H1 (cell line): Measurements from ENCODE around the gene ASB3. TPM values are rescaled to one million over a fixed set of nuclear protein-coding genes. Genes with fewer than 3 reads are reported as not detected.

ENCODE experiments used
- CTCF ChIA-PET: fragments of 300-600 bp; sonication (Branson Sonifier 250); formaldehyde crosslinking; loops from one replicate; lab custom pipeline; 2021; ENCODE audit not compliant: partially characterized antibody; lab: Charles Lee
- POLR2A ChIA-PET: fragments of 300-600 bp; sonication (Branson Sonifier 250); formaldehyde crosslinking; loops from one replicate; lab custom pipeline; 2021; ENCODE audit warnings: inconsistent platforms; ENCODE audit not compliant: partially characterized antibody; lab: Charles Lee
- DNase-seq, 2 experiments: peaks; one replicate each; pipeline versions ENCODE4 v3.0.0 to v3.0.0-alpha.2; 2010 to 2022; ENCODE audit warnings: low spot score in 2 of 2, low read depth in 1 of 2, mixed read lengths in 1 of 2
- FAIRE-seq: peaks from 2 replicates; lab custom pipeline; 2011; peaks lifted over from hg19 to GRCh38; lab: Jason Lieb, UNC
- H2AFZ ChIP-seq: 2 replicates; pipeline ENCODE4 v1.8.1; 2012; ENCODE audit warnings: low read length, inconsistent platforms
- H2AK5ac ChIP-seq: 2 replicates; pipeline ENCODE4 v1.6.1; 2013; ENCODE audit warnings: low read depth, low read length
- H2BK120ac ChIP-seq: replicated peaks from 2 replicates; pipeline ENCODE3; 2013; ENCODE audit warnings: low read depth, low read length, inconsistent platforms
- H2BK12ac ChIP-seq: 2 replicates; pipeline ENCODE4 v1.6.1; 2013; ENCODE audit warnings: low read depth, low read length
- H2BK15ac ChIP-seq: 2 replicates; pipeline ENCODE4 v1.6.1; 2013; ENCODE audit warnings: low read length
- H2BK20ac ChIP-seq: 2 replicates; pipeline ENCODE4 v1.6.1; 2013; ENCODE audit warnings: low read length
- H2BK5ac ChIP-seq: 2 replicates; pipeline ENCODE4 v1.6.1; 2013; ENCODE audit warnings: low read depth, low read length
- H3K14ac ChIP-seq: 2 replicates; pipeline ENCODE4 v1.6.1; 2013; ENCODE audit warnings: inconsistent platforms; ENCODE audit not compliant: insufficient read length
- H3K18ac ChIP-seq: 2 replicates; pipeline ENCODE4 v1.6.1; 2013; ENCODE audit warnings: low read length; ENCODE audit errors: extremely low read depth
- H3K23ac ChIP-seq: 2 replicates; pipeline ENCODE4 v1.6.1; 2013; ENCODE audit warnings: inconsistent platforms; ENCODE audit not compliant: insufficient read length
- H3K23me2 ChIP-seq: 2 replicates; pipeline ENCODE4 v1.6.1; 2013; ENCODE audit warnings: low read depth, low read length
- H3K27ac ChIP-seq: 2 replicates; pipeline ENCODE4 v1.6.1; 2011; ENCODE audit warnings: low read depth, low read length, inconsistent platforms
- H3K27me3 ChIP-seq, 4 experiments: replicated peaks in 1 of 4; 1 replicate in 1 of 4; 2 replicates in 3 of 4; pipeline versions ENCODE4 v1.6.1 to v1.8.1; 2011 to 2013; ENCODE audit warnings: low read length in 3 of 4, mild to moderate bottlenecking in 3 of 4, inconsistent platforms in 2 of 4, mixed read lengths in 2 of 4, moderate library complexity in 1 of 4; ENCODE audit not compliant: control insufficient read depth in 3 of 4, insufficient read depth in 3 of 4; ENCODE audit errors: extremely low read depth in 1 of 4
- H3K36me3 ChIP-seq, 4 experiments: 2 replicates each; pipeline versions ENCODE4 v1.6.1 to v1.8.1; 2011 to 2013; ENCODE audit warnings: mild to moderate bottlenecking in 4 of 4, low read length in 3 of 4, moderate library complexity in 2 of 4, control low read depth in 1 of 4, inconsistent platforms in 1 of 4; ENCODE audit not compliant: insufficient read depth in 4 of 4, control insufficient read depth in 2 of 4
- H3K4ac ChIP-seq: replicated peaks from 2 replicates; pipeline ENCODE3; 2013; ENCODE audit warnings: low read length, low read depth, mixed read lengths, inconsistent platforms; ENCODE audit not compliant: insufficient read length
- H3K4me1 ChIP-seq, 4 experiments: replicated peaks in 1 of 4; 1 replicate in 1 of 4; 2 replicates in 3 of 4; pipeline versions ENCODE4 v1.6.1 to v1.8.1; 2011 to 2013; ENCODE audit warnings: low read length in 3 of 4, inconsistent platforms in 2 of 4, mixed read lengths in 1 of 4; ENCODE audit not compliant: insufficient read depth in 4 of 4, control insufficient read depth in 3 of 4
- H3K4me2 ChIP-seq, 2 experiments: 2 replicates each; pipeline versions ENCODE4 v1.6.1 to v1.8.1; 2011 to 2013; ENCODE audit warnings: low read depth in 2 of 2, low read length in 2 of 2, control low read depth in 1 of 2, inconsistent platforms in 1 of 2, mild to moderate bottlenecking in 1 of 2; ENCODE audit not compliant: insufficient read depth in 1 of 2
- H3K4me3 ChIP-seq, 4 experiments: fragments of 200-600, 300-600 bp in 1 of 4; sonication (generic), shearing (Covaris generic), sonication (Bioruptor Twin) in 1 of 4; 2 replicates each; pipeline versions ENCODE4 v1.5.1 to v1.8.1; 2011 to 2016; ENCODE audit warnings: low read length in 4 of 4, low read depth in 3 of 4, control low read depth in 2 of 4, inconsistent platforms in 2 of 4, mild to moderate bottlenecking in 2 of 4, mixed read lengths in 1 of 4, moderate library complexity in 1 of 4; ENCODE audit not compliant: insufficient read depth in 2 of 4; ENCODE audit errors: extremely low read depth in 1 of 4
- H3K56ac ChIP-seq: replicated peaks from 2 replicates; pipeline ENCODE3; 2013; ENCODE audit warnings: low read depth, mild to moderate bottlenecking, mixed read lengths, low read length, inconsistent platforms; ENCODE audit not compliant: insufficient read length
- H3K79me1 ChIP-seq: 2 replicates; pipeline ENCODE4 v1.6.1; 2013; ENCODE audit warnings: low read depth, low read length, control low read depth
- H3K79me2 ChIP-seq, 2 experiments: 2 replicates each; pipeline versions ENCODE4 v1.6.1 to v1.8.1; 2012 to 2013; ENCODE audit warnings: low read length in 2 of 2, mild to moderate bottlenecking in 2 of 2, inconsistent platforms in 1 of 2; ENCODE audit not compliant: insufficient read depth in 2 of 2, control insufficient read depth in 1 of 2
- H3K9ac ChIP-seq, 4 experiments: replicated peaks in 1 of 4; 1 replicate in 1 of 4; 2 replicates in 3 of 4; pipeline versions ENCODE4 v1.6.1 to v1.8.1; 2011 to 2013; ENCODE audit warnings: low read depth in 3 of 4, low read length in 3 of 4, control low read depth in 2 of 4, mild to moderate bottlenecking in 2 of 4, moderate library complexity in 2 of 4, inconsistent platforms in 1 of 4; ENCODE audit errors: extremely low read depth in 1 of 4
- H3K9me3 ChIP-seq, 2 experiments: 2 replicates each; pipeline versions ENCODE4 v1.6.1 to v1.8.1; 2012 to 2013; ENCODE audit warnings: mild to moderate bottlenecking in 2 of 2, moderate library complexity in 2 of 2, control low read depth in 1 of 2, inconsistent platforms in 1 of 2, low read depth in 1 of 2, low read length in 1 of 2, mixed read lengths in 1 of 2; ENCODE audit not compliant: insufficient read depth in 2 of 2
- H4K20me1 ChIP-seq, 2 experiments: replicated peaks in 1 of 2; 2 replicates each; pipeline versions ENCODE3 to v1.8.1; 2011 to 2013; ENCODE audit warnings: inconsistent platforms in 2 of 2, low read length in 2 of 2, mild to moderate bottlenecking in 1 of 2; ENCODE audit not compliant: insufficient read depth in 2 of 2, control insufficient read depth in 1 of 2
- H4K5ac ChIP-seq: 2 replicates; pipeline ENCODE4 v1.6.1; 2013; ENCODE audit warnings: low read length, low read depth, mixed read lengths, inconsistent platforms; ENCODE audit not compliant: insufficient read length
- H4K8ac ChIP-seq: 2 replicates; pipeline ENCODE4 v1.8.0; 2013; ENCODE audit warnings: mild to moderate bottlenecking, moderate library complexity, low read length, inconsistent platforms; ENCODE audit not compliant: insufficient read depth; ENCODE audit errors: extremely low read depth
- H4K91ac ChIP-seq: replicated peaks from 2 replicates; pipeline ENCODE3; 2013; ENCODE audit warnings: low read length, mixed read lengths, inconsistent platforms; ENCODE audit not compliant: insufficient read length
- CEBPB ChIP-seq: IDR thresholded peaks from 2 replicates; pipeline ENCODE4 v1.6.1; 2012; ENCODE audit warnings: low read depth, low read length
- CHD1 ChIP-seq: IDR thresholded peaks from 2 replicates; pipeline ENCODE4 v1.6.1; 2012; ENCODE audit warnings: low read depth, low read length, improper control_type of control experiment
- EZH2 ChIP-seq: fragments of 200-600 bp; sonication (generic); IDR thresholded peaks from 2 replicates; pipeline ENCODE4 v1.7.1; 2012; ENCODE audit warnings: low read depth, mild to moderate bottlenecking, moderate library complexity, low read length, inconsistent platforms; ENCODE audit not compliant: severe bottlenecking
- GABPA ChIP-seq: IDR thresholded peaks from 2 replicates; pipeline ENCODE4 v1.6.1; 2011; ENCODE audit warnings: mild to moderate bottlenecking, low read length, moderate library complexity, borderline replicate concordance; ENCODE audit not compliant: insufficient read depth
- SIX5 ChIP-seq: IDR thresholded peaks from 2 replicates; pipeline ENCODE4 v1.6.1; 2011; ENCODE audit warnings: mild to moderate bottlenecking, low read depth, low read length
- TEAD4 ChIP-seq: IDR thresholded peaks from 2 replicates; pipeline ENCODE4 v1.6.1; 2012; ENCODE audit warnings: low read depth, low read length, inconsistent platforms, mixed read lengths
- WGBS, 2 experiments: shearing (Covaris generic) in 1 of 2; methylation state at CpG; one replicate each; pipeline versions ENCODE4 v1.1.6 to v1.1.7; 2013 to 2015; ENCODE audit warnings: low lambda C conversion rate in 2 of 2, mixed read lengths in 2 of 2, inconsistent platforms in 1 of 2, low coverage in 1 of 2, missing lambda C conversion rate in 1 of 2; ENCODE audit not compliant: insufficient replicate concordance in 2 of 2, insufficient coverage in 1 of 2, insufficient read length in 1 of 2; ENCODE audit errors: extremely low coverage in 1 of 2, missing lambda C conversion rate in 1 of 2; 5-methylcytosine and 5-hydroxymethylcytosine counted together
- polyA plus RNA-seq, 7 experiments: library from polyadenylated mRNA; depleted of rRNA in 3 of 7; stranded (reverse) in 5 of 7; unstranded in 2 of 7; fragments of >200 nt in 5 of 7; fragments of 200-250 nt in 2 of 7; gene quantifications; 1 replicate in 5 of 7; 2 replicates in 1 of 7; 4 replicates in 1 of 7; pipeline versions ENCODE4 v1.2.1 to v1.2.3, GENCODE V29; 2011 to 2013; ENCODE audit warnings: missing spikeins in 2 of 7, mixed read lengths in 2 of 7
- total RNA-seq: library from RNA; stranded (reverse); fragmentation: NEBNext Ultra II Directional; extraction: Animal tissue kit (Norgen Biotek cat#: 25700); gene quantifications from 2 replicates; pipeline ENCODE4 v1.2.1, GENCODE V29; 2021

ASB3 gene
- total and polyA plus RNA-seq, 2 of the 8 experiments (the other 6 are each of a cell fraction or from before 2014, with no cell fraction given): 22.6 to 25.4 TPM

GRCh38 chr2:53629501-53629900 is 157.3 kb downstream of the ASB3 start:
- DNase-seq: no peak
- TF ChIP-seq EZH2 (no peak), GABPA (no peak), TEAD4 (no peak), CEBPB (no peak), CHD1 (no peak), SIX5 (no peak)
- POLR2A ChIA-PET: no interaction called here

More at GRCh38 chr2:53629501-53629900, 157.3 kb downstream of the ASB3 start:
- Histone ChIP-seq H3K56ac (no peak overlapping the region), H3K18ac (no peak overlapping the region), H3K4me1 (peaks cover 0 to 2% (median 0%) of the 10 kb centered on the region in 4 experiments; a peak in 1 of 7 replicates), H3K4ac (no peak overlapping the region), H3K27me3 (no peaks in the 10 kb centered on the region), H2BK12ac (no peak overlapping the region), H2BK5ac (no peak overlapping the region), H2BK120ac (no peak overlapping the region), H3K79me2 (no peaks in the 10 kb centered on the region), H4K20me1 (no peaks in the 10 kb centered on the region), H3K23me2 (no peaks in the 10 kb centered on the region), H3K36me3 (no peaks in the 10 kb centered on the region), H2AK5ac (no peak overlapping the region), H4K91ac (no peak overlapping the region), H2BK15ac (no peak overlapping the region), H3K9me3 (no peaks in the 10 kb centered on the region), H3K79me1 (no peaks in the 10 kb centered on the region), H4K8ac (no peak overlapping the region), H2BK20ac (no peak overlapping the region), H3K9ac (no peak overlapping the region), H4K5ac (no peak overlapping the region), H3K14ac (no peak overlapping the region), H2AFZ (0 out of 2 replicates have a peak overlapping the region, but pooled peaks have one; percentile 34), H3K4me2 (no peak overlapping the region), H3K23ac (no peak overlapping the region), H3K27ac (no peak overlapping the region), H3K4me3 (no peak overlapping the region)
- 85% methylated on average over 4 of the region's 4 CpGs; no CpG with 5 or more reads in 1 of the 2 experiments for WGBS, 2 experiments
- FAIRE-seq: no peak
- CTCF ChIA-PET: interaction anchor here (0.6 to 2.5 kb wide), 5 partner anchors 10 to 206 kb away, joined by 3 to 10 read pairs (median 3); no protein-coding TSS in a partner anchor
